Measurements from ENCODE around the gene NFYB.
"Not testable (repeated sequence)": the region's sequence is repeated elsewhere in the genome, so short reads cannot be mapped to it uniquely, and the experiment has no call there.

Gene NFYB

GRCh38 chr12:104137902-104138796, at the start of gene NFYB:
TSS of gene NFYB (minus strand) at chr12:104138210. CDS start at chr12:104135453, 2,757 bp downstream.
- DNase-seq = peak; percentile 93

- DNase-seq = no peak
Observed at GRCh38 chr12:104187446-104188155, 49.6 kb upstream of the NFYB start.

GRCh38 chr12:104183443-104183842, 45.4 kb upstream of the NFYB start:
- no peak for DNase-seq

- no peak for DNase-seq
Observed at GRCh38 chr12:104182621-104183378, 44.8 kb upstream of the NFYB start.

GRCh38 chr12:104182144-104182543, 44.1 kb upstream of the NFYB start:
- no peak for DNase-seq

GRCh38 chr12:104181313-104181712, 43.3 kb upstream of the NFYB start:
- no peak for DNase-seq

- no peak for DNase-seq
Observed at GRCh38 chr12:104180374-104180773, 42.4 kb upstream of the NFYB start.

- no peak for DNase-seq
Observed at GRCh38 chr12:104177663-104178501, 39.9 kb upstream of the NFYB start.

GRCh38 chr12:104177336-104177662, 39.3 kb upstream of the NFYB start:
- no peak for DNase-seq

- DNase-seq = no peak
Observed at GRCh38 chr12:104175726-104176247, 37.8 kb upstream of the NFYB start.

- DNase-seq = not testable (repeated sequence)
Observed at GRCh38 chr12:104173804-104174203, 35.8 kb upstream of the NFYB start.

- no peak for DNase-seq
Observed at GRCh38 chr12:104172570-104172947, 34.5 kb upstream of the NFYB start.

GRCh38 chr12:104171785-104172569, 34.0 kb upstream of the NFYB start:
- no peak for DNase-seq

- no peak for DNase-seq
Observed at GRCh38 chr12:104168596-104168995, 30.6 kb upstream of the NFYB start.

- no peak for DNase-seq
Observed at GRCh38 chr12:104167519-104168458, 29.8 kb upstream of the NFYB start.

- no peak for DNase-seq
Observed at GRCh38 chr12:104166465-104166864, 28.5 kb upstream of the NFYB start.

- no peak for DNase-seq
Observed at GRCh38 chr12:104165801-104166200, 27.8 kb upstream of the NFYB start.

GRCh38 chr12:104164634-104165033, 26.6 kb upstream of the NFYB start:
- DNase-seq = no peak

GRCh38 chr12:104163631-104164030, 25.6 kb upstream of the NFYB start:
- DNase-seq = no peak

- not testable (repeated sequence) for DNase-seq
Observed at GRCh38 chr12:104163028-104163427, 25.0 kb upstream of the NFYB start.

Measured in NCI-H1092 (cell line).